Loucy (cell line): ENCODE measurements around the gene PIAS4.
A peak's percentile ranks its signal among the peaks of the same experiment; 100 is the strongest.

Experiments used
- H2AFZ ChIP-seq: fragments of 200-600 bp; sonication (generic); 2 replicates; pipeline ENCODE4 v1.6.0; 2016; ENCODE audit warnings: antibody characterized with exemption, mild to moderate bottlenecking, low read length, moderate library complexity
- H3F3A ChIP-seq: fragments of 200-600 bp; 2 replicates; pipeline ENCODE4 v1.6.0; 2016; ENCODE audit warnings: antibody characterized with exemption, low read depth, mild to moderate bottlenecking
- H3K27me3 ChIP-seq: fragments of 200-600 bp; sonication (generic); 2 replicates; pipeline ENCODE4 v1.6.1; 2014; ENCODE audit warnings: low read length, mild to moderate bottlenecking; ENCODE audit not compliant: insufficient read depth, poor library complexity, severe bottlenecking
- H3K36me3 ChIP-seq: fragments of 200-600 bp; sonication (generic); 2 replicates; pipeline ENCODE4 v1.6.1; 2016; ENCODE audit warnings: low read length; ENCODE audit not compliant: insufficient read depth
- H3K4me1 ChIP-seq: fragments of 200-600 bp; sonication (generic); 2 replicates; pipeline ENCODE4 v1.5.1; 2014; ENCODE audit warnings: low read length, mild to moderate bottlenecking; ENCODE audit not compliant: insufficient read depth, poor library complexity, severe bottlenecking
- H3K4me2 ChIP-seq: fragments of 200-600 bp; sonication (generic); 2 replicates; pipeline ENCODE4 v1.6.0; 2014; ENCODE audit warnings: antibody characterized with exemption, low read length, low read depth, mild to moderate bottlenecking; ENCODE audit not compliant: poor library complexity, severe bottlenecking
- H3K4me3 ChIP-seq: fragments of 200-600 bp; sonication (generic); 2 replicates; pipeline ENCODE4 v1.5.1; 2014; ENCODE audit warnings: low read length, mild to moderate bottlenecking, mixed read lengths; ENCODE audit not compliant: poor library complexity, severe bottlenecking
- H3K79me2 ChIP-seq: fragments of 200-600 bp; sonication (generic); 2 replicates; pipeline ENCODE4 v1.6.1; 2014; ENCODE audit warnings: low read length; ENCODE audit not compliant: insufficient read depth
- H3K9ac ChIP-seq: fragments of 200-600 bp; sonication (generic); 2 replicates; pipeline ENCODE4 v1.6.0; 2014; ENCODE audit warnings: mild to moderate bottlenecking, low read depth, low read length, moderate library complexity; ENCODE audit not compliant: poor library complexity, severe bottlenecking
- H3K9me2 ChIP-seq: fragments of 200-600 bp; sonication (generic); replicated peaks from 2 replicates; pipeline ENCODE4 v1.6.1; 2016; ENCODE audit warnings: low read depth, low read length, mixed read lengths
- H3K9me3 ChIP-seq: fragments of 200-600 bp; sonication (generic); 2 replicates; pipeline ENCODE4 v1.6.1; 2014; ENCODE audit warnings: mild to moderate bottlenecking, antibody characterized with exemption, low read length, low read depth; ENCODE audit not compliant: insufficient read depth
- H4K20me1 ChIP-seq: fragments of 200-600 bp; sonication (generic); 2 replicates; pipeline ENCODE4 v1.6.0; 2014; ENCODE audit warnings: antibody characterized with exemption, low read length, mild to moderate bottlenecking; ENCODE audit not compliant: insufficient read depth, poor library complexity, severe bottlenecking
- CTCF ChIP-seq: fragments of 200-600 bp; sonication (generic); conservative IDR thresholded peaks from 2 replicates; pipeline ENCODE4 v1.5.1; 2014; ENCODE audit warnings: mild to moderate bottlenecking, antibody characterized with exemption, low read length
- EZH2phosphoT487 ChIP-seq: fragments of 200-600 bp; IDR thresholded peaks from 2 replicates; pipeline ENCODE4 v1.6.1; 2018; ENCODE audit warnings: antibody characterized with exemption, mild to moderate bottlenecking, moderate library complexity, borderline replicate concordance

Gene PIAS4

DNA sequence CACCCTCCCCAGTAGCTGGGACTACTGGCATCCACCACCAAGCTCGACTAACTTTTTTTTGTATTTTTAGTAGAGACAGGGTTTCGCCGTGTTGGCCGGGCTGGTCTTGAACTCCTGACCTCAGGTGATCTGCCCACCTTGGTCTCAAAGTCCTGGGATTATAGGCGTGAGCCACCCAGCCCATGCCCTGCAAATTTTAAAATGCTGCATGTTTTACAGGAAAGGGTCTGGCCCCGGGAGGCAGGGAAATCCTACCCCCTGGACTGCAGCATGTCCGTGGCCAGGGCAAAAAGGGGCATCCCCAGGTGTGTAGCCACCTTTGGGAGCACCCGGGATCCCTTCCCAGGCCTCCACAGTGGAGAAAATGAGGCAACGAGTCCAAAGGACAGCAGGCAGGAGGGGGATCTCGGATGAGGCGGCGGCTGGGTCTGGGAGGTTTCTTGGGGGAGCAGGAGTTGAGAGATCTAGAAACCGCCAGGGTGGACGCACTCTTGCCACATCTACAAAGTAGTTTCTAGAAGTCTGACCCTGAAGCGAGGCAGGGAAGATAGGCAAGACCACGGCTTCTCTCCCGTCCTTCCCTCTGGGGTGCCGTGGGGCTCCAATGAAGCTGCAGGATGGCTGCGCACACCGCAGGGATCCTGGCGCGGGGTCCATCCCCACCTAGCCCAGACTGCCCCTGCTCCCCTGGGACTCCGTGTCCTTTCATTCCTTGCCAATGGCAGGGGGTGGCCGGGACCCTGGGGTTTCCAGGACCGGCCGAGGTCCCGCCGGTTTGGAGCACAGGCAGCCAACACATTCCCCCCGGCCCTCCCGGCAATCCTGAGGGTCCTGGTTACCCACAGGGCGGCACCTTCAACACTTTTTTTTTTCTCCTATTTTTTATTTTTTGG lies 80.5 kb downstream of the PIAS4 start:
- H3K4me3 ChIP-seq = peak overlapping the region; percentile 74

DNA sequence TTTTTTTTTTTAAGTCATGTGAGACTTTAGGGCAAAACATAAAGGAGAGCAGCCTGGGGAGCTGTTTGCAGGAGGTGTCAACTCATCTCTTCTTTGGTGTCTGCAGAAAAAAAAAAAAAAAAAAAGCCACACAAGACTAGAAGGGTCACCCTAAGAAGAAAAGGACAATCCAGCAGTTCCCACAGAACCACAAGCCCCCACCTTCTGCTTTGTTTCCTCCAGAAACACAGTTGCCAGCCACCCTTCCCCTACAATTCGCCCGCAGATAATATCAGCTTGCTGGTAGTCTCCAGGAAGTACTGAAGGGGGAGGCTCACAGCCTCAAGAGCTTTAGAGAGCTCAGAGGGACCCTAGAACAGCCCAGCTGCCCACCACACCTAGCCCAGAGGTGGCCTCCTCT lies 81.4 kb downstream of the PIAS4 start:
- H4K20me1 ChIP-seq = no peaks in the 10 kb centered on the region
- H3K9me3 ChIP-seq = no peaks in the 10 kb centered on the region
- H3K4me2 ChIP-seq = peak overlapping the region; percentile 79
- H3F3A ChIP-seq = peaks cover 4% of the 10 kb centered on the region; the same call in 1 of the 2 replicates
- H3K9me2 ChIP-seq = no peaks in the 10 kb centered on the region
- peaks cover 18% of the 10 kb centered on the region for H3K4me1 ChIP-seq
- H3K36me3 ChIP-seq = no peaks in the 10 kb centered on the region
- H3K27me3 ChIP-seq = no peaks in the 10 kb centered on the region
- H2AFZ ChIP-seq = 0 out of 2 replicates have a peak overlapping the region, but pooled peaks have one; percentile 34
- TF ChIP-seq CTCF = no peak
- TF ChIP-seq EZH2phosphoT487 = no peak
- H3K79me2 ChIP-seq = peaks cover 9% of the 10 kb centered on the region; the same call in 1 of the 2 replicates
- peak overlapping the region; percentile 73 for H3K9ac ChIP-seq
- H3K4me3 ChIP-seq = peak overlapping the region; percentile 74

More for the DNA sequence above, 80.5 kb downstream of the PIAS4 start:
- H3K79me2 ChIP-seq = peaks cover 9% of the 10 kb centered on the region; the same call in 1 of the 2 replicates
- TF ChIP-seq CTCF = no peak
- TF ChIP-seq EZH2phosphoT487 = no peak
- H3K9me2 ChIP-seq = no peaks in the 10 kb centered on the region
- H3K9ac ChIP-seq = peak overlapping the region; percentile 73
- H4K20me1 ChIP-seq = no peaks in the 10 kb centered on the region
- peaks cover 4% of the 10 kb centered on the region; the same call in 1 of the 2 replicates for H3F3A ChIP-seq
- H3K27me3 ChIP-seq = no peaks in the 10 kb centered on the region
- peak overlapping the region; percentile 79 for H3K4me2 ChIP-seq
- no peaks in the 10 kb centered on the region for H3K36me3 ChIP-seq
- H3K4me1 ChIP-seq = peaks cover 18% of the 10 kb centered on the region
- no peaks in the 10 kb centered on the region for H3K9me3 ChIP-seq
- no peak overlapping the region for H2AFZ ChIP-seq
